ENCODE data around the gene AEN.

The AEN gene, protein sequence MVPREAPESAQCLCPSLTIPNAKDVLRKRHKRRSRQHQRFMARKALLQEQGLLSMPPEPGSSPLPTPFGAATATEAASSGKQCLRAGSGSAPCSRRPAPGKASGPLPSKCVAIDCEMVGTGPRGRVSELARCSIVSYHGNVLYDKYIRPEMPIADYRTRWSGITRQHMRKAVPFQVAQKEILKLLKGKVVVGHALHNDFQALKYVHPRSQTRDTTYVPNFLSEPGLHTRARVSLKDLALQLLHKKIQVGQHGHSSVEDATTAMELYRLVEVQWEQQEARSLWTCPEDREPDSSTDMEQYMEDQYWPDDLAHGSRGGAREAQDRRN

DNA sequence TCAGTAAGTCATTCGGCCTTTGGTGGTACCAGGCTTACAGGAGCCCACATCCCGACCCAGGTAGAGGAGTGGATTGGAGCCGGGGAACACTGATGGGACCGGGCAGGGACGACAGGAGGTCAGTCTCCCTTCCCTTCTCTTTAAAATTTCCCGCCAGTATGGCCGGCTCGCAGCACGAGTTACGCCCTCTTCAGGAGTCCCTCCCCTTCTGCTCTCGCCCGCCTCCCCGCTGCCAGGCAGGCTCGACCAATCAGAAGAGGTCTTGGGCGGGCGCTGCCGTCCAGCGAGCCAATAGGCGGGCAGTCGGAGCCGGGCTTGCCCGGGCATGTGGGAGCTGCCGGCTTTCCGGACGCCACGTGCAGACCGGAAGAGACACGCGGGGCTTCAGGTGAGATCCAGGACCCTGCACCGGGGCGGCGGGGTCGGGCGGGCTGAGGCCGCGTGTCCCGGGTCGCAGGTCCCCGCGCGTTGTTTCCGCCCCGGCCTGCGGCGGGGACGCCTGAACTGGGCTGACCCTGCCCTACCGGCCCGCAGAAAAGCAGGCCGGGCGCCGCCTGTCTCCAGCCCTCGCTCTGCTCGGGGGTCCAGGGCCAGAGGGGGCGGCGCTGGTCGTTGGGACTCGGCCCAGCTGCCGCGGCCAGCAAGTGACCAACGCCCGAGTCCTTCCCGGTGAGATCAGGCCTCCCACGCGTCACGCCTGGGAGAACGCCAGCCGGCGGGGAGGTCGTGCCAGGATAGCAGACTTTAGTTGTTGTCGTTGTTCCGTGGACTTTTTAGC lies at the start of gene AEN:
Gene AEN (plus strand): TSS at position 346 of the 778 bp plus-strand sequence. CDS start 4,870 bp downstream, outside the sequence.
- DNase-seq (ENCODE audit: low spot score) = peak; percentile 99

DNA sequence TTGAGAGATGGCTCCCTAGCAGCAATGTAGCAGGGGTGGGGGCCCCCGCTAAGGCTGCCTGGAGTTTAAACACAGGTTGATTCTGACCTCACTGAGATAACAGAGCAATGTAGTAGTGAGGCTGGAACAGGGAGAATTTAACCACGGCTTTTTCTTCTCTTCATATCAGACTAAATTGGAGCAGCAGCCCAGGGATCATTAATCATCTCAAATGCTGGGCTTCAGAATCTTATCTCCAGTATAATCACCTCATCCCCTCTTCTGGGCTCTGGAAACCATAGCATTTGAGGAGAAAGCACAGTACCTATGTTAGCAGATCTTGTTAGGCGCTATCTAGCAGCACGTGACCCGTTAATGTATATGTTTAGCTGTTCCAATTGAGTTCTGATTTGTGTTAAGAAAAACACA lies 49.3 kb upstream of the AEN start:
- no peak for DNase-seq (ENCODE audit: low spot score)

DNA sequence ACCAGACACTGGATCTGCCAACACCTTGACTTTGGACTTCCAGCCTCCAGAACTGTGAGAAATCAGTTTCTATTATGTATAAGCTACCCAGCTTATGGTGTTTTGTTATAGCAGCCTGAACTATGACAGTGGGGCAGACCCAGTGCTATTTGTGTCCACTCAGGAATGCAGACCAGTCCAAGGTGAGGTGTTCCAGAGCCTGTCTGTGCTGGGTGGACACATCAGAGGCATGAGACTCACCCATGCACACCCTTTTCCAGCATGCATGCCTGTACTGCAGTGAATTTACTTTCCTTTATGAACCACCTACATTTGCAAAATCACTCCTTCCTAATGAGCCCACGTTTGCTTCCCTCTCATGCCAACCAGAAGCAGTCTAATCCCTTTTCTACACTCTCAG lies 47.1 kb upstream of the AEN start:
- no peak for DNase-seq (ENCODE audit: low spot score)

DNA sequence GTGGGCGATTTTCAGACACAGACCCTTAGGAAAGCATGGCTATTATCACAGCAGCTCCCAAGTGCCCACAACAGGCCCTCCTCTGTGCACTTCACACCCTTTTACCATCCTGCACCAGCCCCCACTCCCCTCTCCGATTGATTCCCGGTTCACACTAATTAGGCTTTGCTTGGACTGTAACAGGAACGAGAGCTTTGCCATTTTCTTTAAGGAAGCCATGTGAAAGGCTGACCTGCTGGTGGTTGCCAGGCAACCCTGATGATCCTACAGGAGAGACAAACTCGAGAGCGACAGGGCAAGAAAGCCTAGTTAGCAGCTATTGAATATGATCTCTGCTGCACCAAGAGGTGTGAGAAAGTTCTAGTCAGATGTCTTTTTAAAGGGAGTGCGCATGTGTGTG lies 46.5 kb upstream of the AEN start:
- no peak for DNase-seq (ENCODE audit: low spot score)

DNA sequence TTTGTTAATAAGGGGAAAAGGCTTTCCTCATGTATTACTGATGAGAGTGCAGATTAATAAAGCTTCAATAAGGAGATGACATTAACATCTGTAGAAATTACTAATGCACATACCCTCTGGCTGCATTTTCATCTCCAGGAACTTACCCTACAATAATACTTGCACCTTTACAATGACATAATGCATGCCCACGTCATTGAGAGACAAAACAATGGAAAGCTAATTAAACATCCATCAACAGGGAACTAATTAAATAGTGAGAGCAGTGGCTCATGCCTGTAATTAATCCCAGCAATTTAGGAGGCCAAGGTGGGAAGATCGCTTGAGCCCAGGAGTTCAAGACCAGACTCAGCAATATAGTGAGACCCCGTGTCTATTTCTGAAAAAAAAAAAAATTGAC lies 41.8 kb upstream of the AEN start:
- DNase-seq (ENCODE audit: low spot score) = no peak

DNA sequence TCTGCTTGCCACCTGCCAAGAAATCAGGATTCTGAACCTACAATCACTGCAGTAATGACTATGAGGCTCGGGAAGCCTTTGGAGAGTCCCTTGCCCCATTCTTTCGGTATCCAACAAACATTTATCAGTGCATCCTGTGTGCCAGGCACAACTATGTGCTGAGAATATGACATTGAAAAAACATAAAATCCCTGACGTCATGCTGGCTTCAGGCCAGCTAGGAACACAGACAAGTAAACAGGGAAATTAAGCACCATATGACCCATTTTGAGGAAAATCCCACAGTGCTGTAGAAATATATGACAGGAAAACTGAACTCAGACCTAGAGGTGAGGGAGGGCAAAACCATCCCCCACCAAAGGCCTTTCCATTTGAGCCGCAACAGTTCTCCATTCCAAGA lies 40.6 kb upstream of the AEN start:
- DNase-seq (ENCODE audit: low spot score) = no peak

DNA sequence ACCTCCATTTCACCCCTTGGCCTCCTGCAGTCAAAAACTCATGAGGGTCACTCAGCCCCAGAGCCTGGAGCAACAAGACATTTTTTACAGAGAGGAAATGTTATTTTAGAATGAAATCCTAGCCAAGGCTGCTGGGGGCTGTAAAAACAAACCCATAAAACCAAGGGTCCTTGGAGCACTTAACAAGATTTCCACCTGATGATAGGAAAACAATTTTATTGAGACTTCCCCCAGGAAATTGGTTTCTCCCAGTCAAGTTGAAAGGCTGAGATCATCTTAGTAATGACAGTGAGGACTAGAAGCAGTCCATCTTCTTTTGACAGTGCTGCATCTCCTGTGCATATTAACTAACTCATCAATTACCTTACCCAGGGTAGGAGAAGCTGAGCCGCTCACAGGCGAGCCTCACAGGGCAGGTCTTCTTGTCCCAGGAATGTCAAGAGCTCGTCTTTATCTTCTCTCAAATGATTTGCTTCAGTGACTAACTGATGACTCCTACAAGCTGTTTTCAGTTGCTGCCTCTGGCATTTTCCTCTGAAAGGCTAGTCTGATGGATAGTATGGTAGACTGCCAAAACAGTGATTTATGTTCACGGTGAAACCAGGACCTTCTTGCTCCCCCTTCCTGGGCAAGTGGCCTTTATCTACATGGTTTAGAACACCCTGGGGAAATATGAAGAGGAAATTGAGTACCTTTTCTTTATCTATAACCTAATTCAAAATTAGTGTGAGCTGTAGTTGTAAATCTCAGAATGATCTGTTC lies 34.6 kb upstream of the AEN start:
- no peak for DNase-seq (ENCODE audit: low spot score)

DNA sequence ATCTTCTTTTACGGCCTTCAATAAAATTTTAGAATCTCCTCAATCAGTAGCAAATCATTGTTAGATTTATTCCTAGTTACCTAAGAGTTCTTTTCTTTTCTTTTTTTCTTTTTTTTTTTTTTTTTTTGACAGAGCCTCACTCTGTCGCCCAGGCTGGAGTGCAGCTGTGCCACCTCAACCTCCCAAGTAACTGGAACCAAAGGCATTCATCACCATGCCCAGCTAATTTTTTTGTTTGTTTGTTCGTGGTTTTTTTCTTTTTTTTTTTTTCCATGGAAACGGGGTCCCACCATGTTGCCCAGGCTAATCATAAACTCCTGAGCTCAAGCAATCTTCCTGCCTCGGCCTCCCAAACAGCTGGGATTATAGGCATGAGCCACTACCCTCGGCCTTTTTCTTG lies 30.4 kb upstream of the AEN start:
- DNase-seq (ENCODE audit: low spot score) = no peak

DNA sequence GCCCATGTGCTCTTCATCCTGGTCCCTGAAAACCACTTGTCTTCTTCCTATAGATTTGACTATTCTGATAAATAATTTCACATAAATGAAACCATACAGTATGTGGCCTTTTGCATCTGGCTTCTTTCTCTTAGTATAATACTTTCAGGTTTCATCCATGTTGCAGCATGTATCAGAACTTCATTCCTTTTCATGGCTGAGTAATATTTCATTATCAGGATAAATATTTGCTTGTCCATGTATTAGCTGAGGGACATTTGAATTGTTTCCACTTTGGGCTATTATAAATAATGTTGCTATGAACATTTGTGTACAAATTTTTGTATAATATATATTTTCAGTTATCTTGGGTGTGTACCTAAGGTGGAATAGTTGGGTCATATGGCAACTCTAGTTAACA lies 29.8 kb upstream of the AEN start:
- no peak for DNase-seq (ENCODE audit: low spot score)

DNA sequence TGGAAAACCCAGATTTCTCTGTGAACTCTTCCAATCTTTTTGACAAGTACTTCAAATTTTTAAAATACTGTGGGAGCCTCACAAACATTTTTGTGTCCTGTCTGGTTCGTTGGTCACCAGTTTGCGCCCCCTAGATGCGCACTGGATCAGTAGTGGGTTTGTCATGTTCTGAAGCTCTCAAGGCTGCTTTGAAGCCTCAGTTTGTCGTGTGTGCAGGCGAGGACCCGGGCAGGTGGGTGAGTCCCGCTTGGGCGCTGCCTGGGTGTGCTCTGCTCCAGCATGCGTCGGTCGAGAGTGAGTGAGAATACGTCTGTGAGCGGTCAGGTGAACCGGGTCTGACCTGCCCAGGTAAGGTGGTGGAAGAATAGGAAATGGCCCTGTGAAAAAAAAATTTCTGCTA lies 17.3 kb upstream of the AEN start:
- no peak for DNase-seq (ENCODE audit: low spot score)

DNA sequence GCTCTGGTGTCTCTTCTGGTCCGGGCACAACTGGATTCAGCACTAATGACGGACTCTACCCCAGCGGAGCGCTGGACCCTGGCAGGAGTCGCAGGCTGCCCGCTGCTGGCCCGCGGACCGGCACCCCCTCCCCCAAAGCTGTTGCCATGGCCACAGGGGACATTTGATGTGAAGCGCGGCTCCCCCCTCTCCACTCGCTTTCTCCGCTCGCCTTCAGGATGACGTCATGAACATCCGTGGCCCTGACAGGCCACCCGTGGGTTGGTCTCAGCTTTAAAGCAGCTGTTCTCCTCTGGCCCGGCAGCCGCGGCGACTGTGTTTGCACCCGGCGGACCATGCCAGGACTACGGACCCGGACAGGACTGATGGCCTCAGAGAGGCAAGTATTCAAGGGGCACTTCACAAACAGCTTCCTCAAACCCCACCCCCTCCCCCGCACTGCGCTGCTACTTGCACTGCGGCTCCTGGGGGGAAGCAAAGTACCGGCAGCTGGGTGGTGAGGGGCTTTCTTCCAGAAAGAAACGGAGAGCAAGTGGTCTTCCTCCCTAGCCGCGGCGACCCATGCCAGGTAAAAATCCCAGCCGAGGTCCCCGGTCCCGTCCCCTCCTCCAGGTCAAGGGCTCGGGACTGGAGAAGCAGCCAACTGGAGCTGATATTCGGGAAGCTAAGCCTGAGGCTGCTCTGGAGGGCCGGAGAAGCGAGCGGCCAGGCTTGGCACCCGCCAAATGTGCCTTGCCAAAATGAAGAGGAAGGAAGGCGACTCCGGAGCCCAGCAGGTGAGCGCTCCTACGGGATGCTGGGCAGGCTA lies 16.6 kb upstream of the AEN start:
- no peak for DNase-seq (ENCODE audit: low spot score)

DNA sequence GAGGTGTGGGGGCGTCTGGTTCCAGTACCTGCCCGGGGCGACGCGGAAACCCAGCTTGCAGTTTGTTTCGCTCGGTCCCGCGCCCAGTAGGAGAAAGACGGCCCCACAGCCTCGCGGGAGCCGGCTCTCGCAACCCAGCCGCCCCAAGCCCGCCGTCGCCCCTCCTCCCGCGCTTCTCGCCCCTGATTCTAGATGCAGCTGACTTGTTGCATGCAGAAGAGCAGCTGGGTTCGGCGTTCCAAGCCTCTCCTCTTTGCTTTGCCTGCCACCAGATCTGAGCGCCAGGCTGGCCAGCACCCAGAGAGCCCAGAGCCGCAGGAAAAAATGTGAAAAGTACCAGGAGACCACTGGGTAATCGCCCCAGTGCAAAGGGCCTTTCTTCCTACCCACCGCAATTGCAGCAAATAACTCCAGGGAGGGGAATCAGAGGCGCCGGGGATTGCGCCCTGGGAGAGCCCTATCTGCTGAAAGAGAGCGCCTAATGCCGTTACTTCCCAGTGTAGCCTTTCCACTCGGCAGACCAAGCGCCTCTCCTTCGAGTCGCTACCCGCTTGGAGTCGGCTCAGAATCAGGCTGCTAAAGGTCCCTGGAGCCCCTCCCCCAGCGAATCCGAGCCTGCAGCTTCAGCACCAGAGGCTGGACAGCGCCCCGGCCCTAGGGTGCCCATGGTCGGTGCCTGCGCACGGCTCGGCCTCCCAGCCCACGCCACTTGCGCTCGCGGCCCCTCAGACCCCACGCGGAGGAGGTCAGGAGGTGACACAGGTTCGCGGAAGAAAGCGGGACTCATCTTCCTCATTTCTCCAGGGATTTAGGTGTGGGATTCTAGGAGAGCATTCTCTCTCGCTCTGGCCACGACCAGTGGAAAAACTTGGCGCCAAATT lies 15.7 kb upstream of the AEN start:
- DNase-seq (ENCODE audit: low spot score) = peak; percentile 72

DNA sequence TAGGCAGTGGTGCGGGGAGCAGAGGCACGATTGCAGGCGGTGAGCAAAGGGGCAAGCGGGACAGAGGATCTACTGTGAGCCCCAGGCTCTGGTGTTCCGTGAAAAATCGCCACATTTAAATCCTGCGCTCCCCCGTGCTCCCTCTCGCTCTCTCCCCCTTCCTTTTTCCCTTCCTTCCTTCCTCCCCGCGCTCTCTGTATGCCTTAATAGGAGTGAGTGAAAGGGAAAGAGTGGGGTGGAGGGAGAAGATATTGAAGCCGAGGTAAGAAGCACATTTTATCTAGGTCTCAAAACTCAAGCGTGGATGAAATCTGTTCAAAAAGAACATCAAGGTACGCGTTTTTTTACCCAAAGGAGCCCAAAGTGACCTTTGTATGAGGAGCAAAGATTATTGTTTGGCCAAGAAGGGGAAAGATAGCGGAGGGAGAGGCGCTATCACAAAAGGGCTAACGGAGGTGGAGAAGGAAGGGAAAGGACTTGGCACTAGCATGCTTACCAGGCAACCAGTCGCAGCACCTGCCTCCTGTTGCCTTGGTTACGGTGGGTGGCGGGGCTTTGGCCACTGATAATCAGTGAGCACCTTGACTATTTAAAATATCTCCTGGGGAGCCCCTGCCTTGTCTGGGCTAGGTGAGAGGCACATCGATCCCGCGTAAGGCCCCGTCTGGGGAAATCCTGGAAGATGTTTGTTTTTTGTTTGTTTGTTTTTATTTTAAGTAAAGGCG lies 14.9 kb upstream of the AEN start:
- no peak for DNase-seq (ENCODE audit: low spot score)

DNA sequence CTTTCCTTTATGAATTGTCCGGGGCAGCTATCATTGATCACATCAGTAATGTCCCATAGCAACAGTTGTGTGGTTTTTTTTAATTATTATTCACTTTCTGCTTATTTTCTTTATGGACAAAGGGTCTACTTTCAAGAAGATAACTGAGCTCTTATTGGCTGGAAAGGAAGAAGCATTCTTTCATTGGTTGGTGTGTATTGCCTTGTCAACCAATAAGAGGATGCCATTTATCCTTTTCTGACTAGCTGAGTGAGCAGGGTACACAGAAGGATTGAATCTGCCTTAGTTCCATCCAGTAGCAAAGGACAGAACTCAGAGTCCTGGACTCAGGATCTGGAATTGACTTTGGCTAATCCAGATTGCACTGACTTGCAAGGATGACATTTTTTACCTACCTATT lies 13.2 kb upstream of the AEN start:
- no peak for DNase-seq (ENCODE audit: low spot score)

DNA sequence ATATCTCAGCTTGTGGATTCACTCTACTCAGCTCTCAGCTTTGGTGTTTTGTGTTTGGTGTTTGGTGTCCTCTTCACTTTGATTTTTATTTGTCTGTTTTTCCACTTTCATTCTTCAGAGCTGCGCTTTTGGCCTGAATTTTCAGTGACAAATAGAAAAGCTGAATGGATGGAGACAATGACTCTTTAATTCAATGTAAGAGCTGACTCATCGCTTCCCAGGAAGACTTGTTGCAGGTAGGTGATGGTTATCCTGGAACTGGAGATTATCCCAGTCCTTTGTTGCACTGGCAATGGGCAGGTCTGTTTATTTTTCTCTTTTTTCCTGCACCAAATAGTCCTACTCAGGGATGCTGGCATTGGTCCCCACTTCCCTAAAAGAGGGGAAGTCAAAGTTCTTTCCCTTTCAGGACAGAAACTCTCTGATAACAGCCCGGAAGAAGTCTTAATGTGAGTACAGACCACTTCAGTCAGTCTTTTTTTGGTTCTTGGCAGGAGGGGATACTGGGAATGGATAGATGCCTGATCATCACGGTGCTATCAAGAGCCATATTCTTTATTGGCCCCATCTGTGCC lies 12.4 kb upstream of the AEN start:
- no peak for DNase-seq (ENCODE audit: low spot score)

DNA sequence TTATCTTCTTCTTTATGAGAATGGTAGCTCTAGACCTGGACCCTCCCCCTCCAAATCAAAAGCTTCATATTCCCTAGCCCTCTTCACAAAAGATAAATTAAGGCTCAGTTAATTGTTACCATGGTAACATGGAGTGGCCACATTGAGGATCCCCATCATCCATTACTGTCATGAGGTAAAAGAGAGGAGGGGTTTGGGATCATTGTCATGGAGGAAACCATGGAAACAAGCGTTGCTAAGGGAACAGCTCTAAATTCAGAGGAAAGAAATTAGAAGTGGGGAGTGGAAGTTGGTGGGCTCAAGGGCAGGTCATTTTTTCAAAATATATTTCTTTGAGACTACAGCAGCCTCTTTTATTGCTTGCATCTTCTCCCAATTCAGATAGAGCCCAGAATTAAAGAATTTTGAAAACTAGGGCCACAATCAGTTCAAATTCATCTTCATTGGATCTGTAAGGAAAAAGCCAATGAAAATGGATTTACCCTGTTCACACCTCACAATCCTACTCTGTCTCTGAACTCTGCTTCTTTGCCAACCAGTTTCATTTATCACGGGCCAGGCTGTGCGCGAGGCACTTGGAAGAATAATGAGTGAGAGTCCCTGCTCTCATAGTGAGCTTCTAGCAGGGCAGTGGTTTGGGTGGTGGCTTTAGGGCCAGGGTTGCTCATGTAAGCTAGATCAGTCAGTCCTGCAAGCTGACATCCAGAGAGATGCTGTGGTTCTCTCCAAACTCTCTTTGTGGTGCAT lies 11.6 kb upstream of the AEN start:
- no peak for DNase-seq (ENCODE audit: low spot score)

DNA sequence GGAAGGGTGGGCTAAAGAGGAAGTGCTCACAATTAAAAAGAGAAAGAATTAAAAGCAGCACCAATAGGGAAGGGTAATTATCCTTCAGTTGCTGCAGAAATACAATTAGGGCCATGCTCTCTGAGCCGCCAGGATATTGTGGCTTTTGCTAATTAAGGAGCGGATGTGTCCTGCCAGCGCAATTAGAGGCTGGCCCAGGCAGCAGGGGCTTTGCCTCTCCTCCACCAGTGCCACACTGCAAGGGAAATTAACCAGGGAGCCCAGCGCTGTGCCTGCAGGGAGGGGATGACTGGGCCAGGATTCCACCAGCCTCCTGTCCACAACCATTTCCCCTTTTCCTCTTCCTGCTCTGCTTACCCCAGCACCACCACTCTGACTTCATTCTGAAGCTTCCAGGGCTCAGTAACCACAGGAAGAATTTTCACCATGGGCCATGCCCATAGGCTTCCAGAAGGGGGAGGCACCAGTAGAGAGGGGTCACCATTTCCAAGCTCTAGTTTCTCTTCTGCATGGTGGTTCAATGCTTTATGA lies 10.4 kb upstream of the AEN start:
- peak; percentile 18 for DNase-seq (ENCODE audit: low spot score)

DNA sequence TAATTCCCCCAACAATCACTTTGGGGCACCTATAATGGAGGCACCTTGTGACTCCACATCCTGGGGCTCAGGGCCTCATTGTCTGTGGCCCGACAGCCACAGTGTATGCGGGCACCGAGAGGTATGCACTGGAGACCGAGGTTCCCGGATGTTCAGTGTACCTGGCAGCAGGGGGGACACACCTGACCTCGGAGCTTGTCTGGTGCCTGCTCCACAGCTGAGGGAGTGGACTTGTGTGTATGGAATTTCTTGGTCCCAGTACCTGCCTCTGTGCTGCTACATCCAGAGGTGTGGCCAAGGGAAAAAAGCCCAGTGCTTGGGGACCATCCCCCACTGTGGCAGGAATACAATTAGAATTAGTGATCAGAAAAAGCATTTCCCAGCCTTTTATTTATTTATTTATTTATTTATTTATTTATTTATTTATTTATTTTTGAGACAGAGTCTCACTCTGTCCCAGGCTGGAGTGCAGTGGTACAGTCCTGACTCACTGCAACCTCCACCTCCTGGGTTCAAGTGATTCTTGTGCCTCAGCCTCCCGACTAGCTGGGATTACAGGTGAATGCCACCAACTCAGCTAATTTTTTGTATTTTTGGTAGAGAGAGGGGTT lies 8.8 kb upstream of the AEN start:
- no peak for DNase-seq (ENCODE audit: low spot score)

Measured in AG20443 (cell line).